Body of pancreas (tissue), 4 donors: ENCODE measurements around the gene IL1R1. TPM values are rescaled to one million over a fixed set of nuclear protein-coding genes. Genes with fewer than 3 reads are reported as not detected.

Source experiments
- ATAC-seq: fragments of 150-250 bp; one replicate; pipeline ENCODE4 v1.9.1; 2016
- DNase-seq, 4 donors: peaks; one replicate each; pipeline ENCODE4 v3.0.0-alpha.2; 2019
- H3K27ac ChIP-seq, 4 donors: fragments of 200-600 bp; sonication (generic); 1 replicate in 3 of 4; 2 replicates in 1 of 4; pipeline versions ENCODE4 v1.5.1 to v1.6.1; 2016 to 2019; ENCODE audit warnings: mild to moderate bottlenecking in 1 of 4, mixed read lengths in 1 of 4, moderate library complexity in 1 of 4
- H3K27me3 ChIP-seq, 2 donors: fragments of 200-600 bp; sonication (generic); one replicate each; pipeline ENCODE4 v1.6.0; 2016; ENCODE audit warnings: mild to moderate bottlenecking in 1 of 2
- H3K36me3 ChIP-seq, 2 donors: fragments of 200-600 bp; sonication (generic); replicated peaks in 1 of 2; 2 replicates each; pipeline ENCODE4 v1.5.1; 2016; ENCODE audit warnings: low read depth in 2 of 2; ENCODE audit not compliant: insufficient read depth in 1 of 2
- H3K4me1 ChIP-seq: fragments of 200-600 bp; sonication (generic); one replicate; pipeline ENCODE4 v1.6.0; 2016
- H3K4me3 ChIP-seq, 2 donors: fragments of 200-600 bp; sonication (generic); 1 replicate in 1 of 2; 2 replicates in 1 of 2; pipeline ENCODE4 v1.5.1; 2016 to 2019
- H3K9me3 ChIP-seq, 3 donors: fragments of 200-600 bp; sonication (generic); 1 replicate in 2 of 3; 2 replicates in 1 of 3; pipeline ENCODE4 v1.5.1; 2016
- POLR2A ChIP-seq, 3 donors: fragments of 450-650 bp; IDR thresholded peaks; one replicate each; pipeline ENCODE4 v1.6.1; 2016; ENCODE audit warnings: antibody characterized with exemption in 3 of 3, mild to moderate bottlenecking in 2 of 3
- WGBS, 2 donors: methylation state at CpG; one replicate each; pipeline ENCODE4 v1.1.5; 2017; 5-methylcytosine and 5-hydroxymethylcytosine counted together
- intact Hi-C: fragments of 100-400 bp; cut with DNase I; formaldehyde crosslinking; loops from one replicate; pipeline ENCODE4 v1.15.1; 2023
- total RNA-seq, 2 donors: library from RNA; depleted of rRNA; stranded (reverse); fragments of >200 nt; gene quantifications; one replicate each; pipeline ENCODE4 v1.1.0, GENCODE V29; 2016
- TF ChIP-seq, protein P1 (sequence below), 7 experiments: fragments of 450-650 bp in 4 of 7; fragments of 200-600 bp in 3 of 7; sonication (generic) in 3 of 7; IDR thresholded peaks; one replicate each; pipeline ENCODE4 v1.5.1; 2016 to 2019; ENCODE audit warnings: antibody characterized with exemption in 7 of 7

Gene IL1R1
- total RNA-seq, 2 donors from 2014 or later, result 53.4 to 55.4 TPM

DNA sequence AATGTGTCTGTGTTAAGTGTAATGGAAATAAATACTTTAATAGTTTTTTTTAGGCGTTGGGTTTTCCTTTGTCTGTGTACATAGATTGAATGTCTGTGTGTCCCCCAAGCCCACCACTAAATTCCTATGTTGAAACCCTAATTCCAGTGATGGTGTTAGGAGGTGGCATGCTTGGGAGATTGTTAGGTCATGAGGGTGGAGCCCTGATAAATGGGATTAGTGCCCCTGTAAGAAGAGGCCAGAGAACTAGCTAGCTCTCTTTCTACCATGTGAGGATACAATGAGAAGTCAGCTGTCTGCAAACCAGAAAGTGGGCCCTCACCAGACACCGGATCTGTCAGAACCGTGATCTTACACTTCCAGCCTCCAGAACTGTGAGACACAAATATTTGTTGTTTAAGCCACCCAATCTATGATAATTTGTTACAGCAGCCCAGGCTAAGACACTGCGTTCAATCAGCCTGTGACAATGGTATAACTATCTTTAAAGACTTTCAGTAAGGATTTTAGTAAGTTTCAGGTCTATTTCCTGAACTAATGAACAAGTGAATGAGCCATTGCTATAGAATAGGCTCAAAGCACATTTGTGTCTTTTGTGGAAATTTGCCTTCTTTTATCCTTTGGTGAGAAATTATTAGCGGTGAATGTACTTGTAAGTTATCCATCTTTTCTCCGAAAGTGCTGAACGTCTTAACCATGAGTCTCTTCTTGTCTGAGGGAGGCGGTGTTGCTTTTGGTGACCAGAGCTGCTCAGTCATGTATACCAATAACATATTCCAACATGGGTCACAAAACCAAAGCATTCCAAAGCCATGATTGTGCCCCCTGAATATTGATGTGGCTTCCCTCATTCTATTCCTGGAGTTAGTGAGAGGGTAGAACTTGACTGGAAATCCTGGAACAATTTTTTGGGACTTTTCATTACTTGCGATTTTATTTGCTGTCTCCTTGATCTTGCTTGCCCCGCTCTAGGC lies 29.6 kb upstream of the IL1R1 start:
- Histone ChIP-seq H3K9me3 (no peaks in the 10 kb centered on the region), H3K27ac (peak overlapping the region in 3 of 4 donors; percentile 67 to 79 (median 77)), H3K36me3 (no peaks in the 10 kb centered on the region), H3K4me1 (peaks cover 67% of the 10 kb centered on the region), H3K4me3 (no peak overlapping the region), H3K27me3 (no peaks in the 10 kb centered on the region)
- intact Hi-C loops, result no loop called here
- TF ChIP-seq, protein P1, sequence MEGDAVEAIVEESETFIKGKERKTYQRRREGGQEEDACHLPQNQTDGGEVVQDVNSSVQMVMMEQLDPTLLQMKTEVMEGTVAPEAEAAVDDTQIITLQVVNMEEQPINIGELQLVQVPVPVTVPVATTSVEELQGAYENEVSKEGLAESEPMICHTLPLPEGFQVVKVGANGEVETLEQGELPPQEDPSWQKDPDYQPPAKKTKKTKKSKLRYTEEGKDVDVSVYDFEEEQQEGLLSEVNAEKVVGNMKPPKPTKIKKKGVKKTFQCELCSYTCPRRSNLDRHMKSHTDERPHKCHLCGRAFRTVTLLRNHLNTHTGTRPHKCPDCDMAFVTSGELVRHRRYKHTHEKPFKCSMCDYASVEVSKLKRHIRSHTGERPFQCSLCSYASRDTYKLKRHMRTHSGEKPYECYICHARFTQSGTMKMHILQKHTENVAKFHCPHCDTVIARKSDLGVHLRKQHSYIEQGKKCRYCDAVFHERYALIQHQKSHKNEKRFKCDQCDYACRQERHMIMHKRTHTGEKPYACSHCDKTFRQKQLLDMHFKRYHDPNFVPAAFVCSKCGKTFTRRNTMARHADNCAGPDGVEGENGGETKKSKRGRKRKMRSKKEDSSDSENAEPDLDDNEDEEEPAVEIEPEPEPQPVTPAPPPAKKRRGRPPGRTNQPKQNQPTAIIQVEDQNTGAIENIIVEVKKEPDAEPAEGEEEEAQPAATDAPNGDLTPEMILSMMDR (IDR thresholded peaks at IDR 0.05), result no peak
- TF ChIP-seq POLR2A (IDR thresholded peaks at IDR 0.05), result no peak
- DNase-seq, result no peak
- no peak for ATAC-seq
- WGBS, 2 donors, result 90 to 93% methylated on average over 10 of the region's 10 CpGs

DNA sequence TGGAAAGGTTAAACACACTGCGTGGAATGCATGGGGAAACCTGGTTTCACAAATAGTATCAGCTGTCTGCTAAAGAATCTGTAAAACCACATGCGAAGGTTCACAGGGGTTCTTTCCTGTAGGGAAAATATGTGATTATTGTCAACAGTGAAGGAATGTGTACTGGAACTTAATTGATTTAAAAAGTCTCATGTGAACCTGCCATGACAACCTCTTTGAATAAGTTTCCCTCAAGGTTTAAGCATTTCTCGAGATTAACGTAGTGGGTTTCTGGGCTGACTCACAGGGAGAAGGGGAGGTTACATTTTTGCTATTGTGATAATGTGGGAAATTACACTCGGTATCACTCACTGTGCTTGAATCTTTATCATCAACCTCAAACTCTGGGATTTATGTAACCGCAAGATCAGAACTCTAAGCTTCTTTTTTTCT lies 28.2 kb upstream of the IL1R1 start:
- DNase-seq (no peak), ATAC-seq (peak; percentile 78)
- no peaks in the 10 kb centered on the region for H3K27me3 ChIP-seq
- TF ChIP-seq POLR2A (IDR thresholded peaks at IDR 0.05), result no peak
- TF ChIP-seq, protein P1 (IDR thresholded peaks at IDR 0.05), result no peak
- H3K4me3 ChIP-seq, result no peak overlapping the region
- no peaks in the 10 kb centered on the region for H3K9me3 ChIP-seq
- H3K27ac ChIP-seq, result peak overlapping the region in 3 of 4 donors; percentile 67 to 79 (median 77)
- WGBS, 2 donors, result 18 to 19% methylated on average over 6 of the region's 6 CpGs
- intact Hi-C loops, result no loop called here
- H3K36me3 ChIP-seq, result no peaks in the 10 kb centered on the region
- H3K4me1 ChIP-seq, result peaks cover 59% of the 10 kb centered on the region

DNA sequence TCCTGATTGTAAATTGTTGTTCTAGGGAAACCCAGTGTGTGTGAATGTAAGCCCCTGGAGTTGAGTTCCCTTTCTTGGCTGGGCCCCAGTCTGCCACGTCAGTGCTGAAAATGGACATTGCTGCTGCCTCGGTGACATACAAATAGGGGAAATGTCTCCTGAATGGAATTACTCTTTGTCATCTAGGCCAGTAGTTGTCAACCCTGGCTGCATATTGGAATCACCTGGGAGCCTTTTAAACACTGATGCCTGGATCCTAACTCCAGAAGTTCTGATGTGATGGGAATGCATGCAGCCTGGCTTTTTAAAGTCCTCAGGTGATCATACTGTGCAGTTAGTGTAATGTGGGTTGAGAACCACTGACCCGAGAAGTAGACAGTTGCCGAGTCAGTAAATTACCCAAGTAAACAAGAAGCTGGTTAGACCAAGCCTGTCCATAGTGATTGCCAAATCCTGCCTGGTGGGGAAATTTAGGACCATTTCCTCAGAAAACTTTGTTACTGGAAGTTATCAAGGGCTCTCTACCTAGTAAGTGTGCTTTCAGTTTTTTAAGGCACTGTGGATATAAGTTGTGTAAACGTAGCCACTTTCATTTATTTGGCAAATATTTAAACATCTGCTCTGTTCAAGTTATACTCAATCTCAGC lies 27.6 kb upstream of the IL1R1 start:
- WGBS, 2 donors, result 15 to 20% methylated on average over 5 of the region's 5 CpGs
- no peaks in the 10 kb centered on the region for H3K9me3 ChIP-seq
- no peaks in the 10 kb centered on the region for H3K27me3 ChIP-seq
- TF ChIP-seq, protein P1 (IDR thresholded peaks at IDR 0.05), result no peak
- no peak for TF ChIP-seq POLR2A (IDR thresholded peaks at IDR 0.05)
- peak overlapping the region; percentile 6 to 79 (median 72) for H3K27ac ChIP-seq
- H3K36me3 ChIP-seq, result no peaks in the 10 kb centered on the region
- peaks cover 56% of the 10 kb centered on the region for H3K4me1 ChIP-seq
- intact Hi-C loops, result no loop called here
- H3K4me3 ChIP-seq, result no peak overlapping the region
- ATAC-seq (no peak), DNase-seq (peak in 2 of 4 donors; percentile 43 to 45)

GRCh38 chr2:102116630-102117471 lies 25.7 kb upstream of the IL1R1 start:
- Histone ChIP-seq H3K4me3 (no peak overlapping the region), H3K9me3 (no peaks in the 10 kb centered on the region), H3K4me1 (peaks cover 55% of the 10 kb centered on the region), H3K36me3 (no peaks in the 10 kb centered on the region), H3K27ac (no peak overlapping the region), H3K27me3 (no peaks in the 10 kb centered on the region)
- TF ChIP-seq, protein P1 (IDR thresholded peaks at IDR 0.05), result no peak
- TF ChIP-seq POLR2A (IDR thresholded peaks at IDR 0.05), result no peak
- DNase-seq (no peak), ATAC-seq (no peak)
- 63 to 84% methylated on average over 8 of the region's 8 CpGs for WGBS, 2 donors
- intact Hi-C loops, result no loop called here
